RWPE1 (cell line): ENCODE data around the gene TPX2.
A peak's percentile ranks its signal among the peaks of the same experiment; 100 is the strongest.

Experiments
- CTCF ChIA-PET: fragments of 350-600 bp; sonication (Branson Sonifier 250); formaldehyde crosslinking; extraction: SDS; loops from one replicate; lab custom pipeline; 2021; lab: Yijun Ruan, JAX
- POLR2A ChIA-PET: fragments of 400-600 bp; formaldehyde crosslinking; extraction: SDS; loops from one replicate; lab custom pipeline; 2020; ENCODE audit warnings: antibody characterized with exemption; ENCODE audit not compliant: low non-redundant PET; lab: Yijun Ruan, JAX
- DNase-seq: peaks from one replicate; pipeline ENCODE4 v3.0.0; 2012; ENCODE audit warnings: low spot score
- H3K27ac ChIP-seq: fragments of 450-650 bp; 2 replicates; pipeline ENCODE4 v1.5.1; 2017
- CTCF ChIP-seq: fragments of 450-650 bp; conservative IDR thresholded peaks from 2 replicates; pipeline ENCODE4 v1.5.1; 2017; ENCODE audit warnings: low read depth, mild to moderate bottlenecking

Gene TPX2

DNA sequence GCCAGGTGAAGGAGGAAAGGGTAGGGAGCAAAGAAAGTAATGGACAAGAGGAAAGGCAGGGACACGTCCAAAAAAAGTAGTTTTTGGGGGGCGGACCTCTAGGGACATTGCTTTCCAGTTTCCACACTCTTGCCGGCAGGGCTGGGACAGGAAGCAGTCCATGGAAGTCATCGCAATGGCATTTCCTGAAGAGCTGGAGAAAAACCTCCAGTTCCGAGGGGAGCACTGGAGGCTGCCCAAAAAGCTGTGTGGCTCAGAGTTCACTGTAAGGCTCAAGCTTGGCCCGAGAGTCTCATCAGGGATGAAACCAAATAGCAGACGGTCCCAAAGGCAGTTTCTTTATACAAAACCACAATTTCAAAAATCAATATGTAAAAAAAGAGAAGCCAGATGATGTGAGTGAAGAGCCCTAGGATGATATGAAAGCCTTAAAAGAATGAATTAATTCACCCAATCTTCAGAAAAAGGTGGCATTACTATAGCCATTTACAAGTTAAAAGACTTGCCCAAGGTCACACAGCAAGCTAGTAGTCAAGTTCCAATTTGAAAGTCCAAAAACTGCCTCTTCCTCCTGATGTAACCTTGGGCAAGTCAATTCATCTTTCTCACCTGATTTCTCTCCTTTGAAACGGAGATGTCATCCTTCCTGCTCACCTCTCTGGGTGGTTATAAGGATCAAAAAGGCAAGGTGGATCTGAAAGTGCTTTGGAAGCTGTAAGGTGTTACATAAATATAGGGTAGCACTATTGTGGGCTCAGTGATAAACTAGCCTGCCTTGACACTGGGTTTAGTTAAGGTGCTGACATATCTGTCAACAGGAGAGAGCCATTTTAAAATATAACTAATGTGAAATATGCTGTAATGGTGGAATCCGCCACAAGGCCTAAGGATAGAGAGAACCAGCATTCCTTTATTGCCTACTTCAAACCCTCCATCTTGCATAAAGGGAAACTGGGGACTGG, 25.5 kb upstream of the TPX2 start:
- peak; percentile 95 for DNase-seq
- no peak for TF ChIP-seq CTCF
- ChIA-PET POLR2A (interaction anchor here (0.6 to 1.8 kb wide), 4 partner anchors 9 to 35 kb away, joined by 3 to 6 read pairs (median 3); no protein-coding TSS in a partner anchor), CTCF (interaction anchor here (0.6 to 2.8 kb wide), 4 partner anchors 10 to 59 kb away, joined by 3 to 16 read pairs (median 4); partner anchors contain the start of gene BCL2L1)
- H3K27ac ChIP-seq = peak overlapping the region; percentile 97

DNA sequence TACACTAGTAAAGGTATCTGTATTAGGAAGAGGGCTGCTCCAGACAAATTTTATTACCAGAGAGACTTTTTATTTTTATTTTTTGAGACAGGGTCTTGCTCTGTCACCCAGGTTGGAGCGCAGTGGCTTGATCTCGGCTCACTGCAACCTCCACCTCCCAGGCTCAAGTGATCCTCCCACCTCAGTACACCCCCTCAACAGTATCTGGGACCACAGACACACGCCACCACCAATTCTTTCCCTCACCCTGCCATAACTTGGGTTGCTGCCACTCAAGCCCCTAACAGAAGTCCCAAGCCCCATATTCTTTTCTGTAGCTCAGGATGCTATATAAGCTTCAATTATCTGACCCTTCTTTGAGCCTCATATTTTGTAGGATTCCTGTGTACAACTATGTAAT, 23.3 kb upstream of the TPX2 start:
- H3K27ac ChIP-seq = peak overlapping the region; percentile 64
- no peak for TF ChIP-seq CTCF
- ChIA-PET POLR2A (no interaction called here), CTCF (interaction anchor here (0.8 to 1.4 kb wide), 2 partner anchors 36 to 54 kb away, joined by 4 to 5 read pairs; no protein-coding TSS in a partner anchor)
- no peak for DNase-seq

GRCh38 chr20:31716351-31716750, 22.7 kb upstream of the TPX2 start:
- no peak for TF ChIP-seq CTCF
- ChIA-PET CTCF (interaction anchor here (0.6 to 1.4 kb wide), 3 partner anchors 23 to 55 kb away, joined by 3 to 5 read pairs (median 4); partner anchors contain the start of gene TPX2), POLR2A (no interaction called here)

GRCh38 chr20:31716818-31717477, 22.1 kb upstream of the TPX2 start:
- CTCF ChIA-PET = interaction anchor here (0.8 to 1.4 kb wide), 2 partner anchors 37 to 55 kb away, joined by 4 to 5 read pairs; no protein-coding TSS in a partner anchor
- POLR2A ChIA-PET = no interaction called here
- peak overlapping the region; percentile 60 for H3K27ac ChIP-seq
- no peak for TF ChIP-seq CTCF
- no peak for DNase-seq

More at GRCh38 chr20:31716351-31716750, 22.7 kb upstream of the TPX2 start:
- H3K27ac ChIP-seq = no peak overlapping the region
- no peak for DNase-seq

DNA sequence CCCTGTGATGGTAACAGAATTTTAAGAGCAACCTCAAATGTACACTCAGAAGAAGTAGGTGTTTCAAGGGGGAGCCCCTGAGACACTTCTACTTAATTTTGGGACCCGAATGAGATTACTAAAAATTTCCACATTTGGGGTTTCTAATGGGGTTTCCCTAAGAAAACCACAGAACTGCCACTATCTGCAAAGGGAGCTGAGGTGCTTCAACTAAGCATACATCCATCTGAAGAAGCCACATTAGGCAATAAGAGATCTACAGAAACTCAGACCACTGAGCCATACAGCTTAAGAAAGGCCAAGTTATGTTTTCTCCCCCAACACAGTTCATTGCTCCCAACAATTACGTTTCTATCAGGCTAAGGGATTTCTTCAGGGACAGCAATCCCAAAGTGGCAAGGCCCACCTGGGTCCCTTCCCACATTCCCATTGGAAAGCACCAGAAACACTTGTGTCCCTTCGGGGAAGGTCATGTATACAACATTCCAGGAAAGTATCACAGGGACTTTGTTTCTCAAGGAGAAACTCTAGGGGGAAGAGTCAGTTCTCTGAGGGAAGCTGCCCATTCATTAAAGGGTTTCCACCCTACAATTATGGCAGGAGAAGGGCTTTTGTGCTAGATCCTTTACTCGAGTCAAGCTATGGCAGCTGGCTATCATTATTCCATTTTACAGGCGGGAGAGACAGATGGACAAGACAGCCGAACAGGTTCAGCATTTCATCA, 21.4 kb upstream of the TPX2 start:
- ChIA-PET POLR2A (interaction anchor here (2.7 kb wide), 1 partner anchor 18 kb away, joined by 7 read pairs; no protein-coding TSS in a partner anchor), CTCF (interaction anchor here (7.0 kb wide), 1 partner anchor 56 kb away, joined by 163 read pairs; no protein-coding TSS in a partner anchor)
- DNase-seq = no peak
- TF ChIP-seq CTCF = no peak
- peak overlapping the region; percentile 60 for H3K27ac ChIP-seq
